GM10248 (cell line): ENCODE data around the gene ZNF438.

Source experiments
- CTCF ChIA-PET: fragments of 300-600 bp; sonication (Branson Sonifier 250); formaldehyde crosslinking; extraction: SDS; loops from one replicate; lab custom pipeline; 2021; ENCODE audit warnings: antibody characterized with exemption; lab: Yijun Ruan, JAX
- POLR2A ChIA-PET: fragments of 350-650 bp; sonication (Branson Sonifier 250); formaldehyde crosslinking; extraction: SDS; loops from one replicate; lab custom pipeline; 2020; ENCODE audit warnings: antibody characterized with exemption; lab: Yijun Ruan, JAX
- DNase-seq: peaks from one replicate; pipeline ENCODE4 v3.0.0; 2012; ENCODE audit errors: extremely low spot score
- CTCF ChIP-seq: IDR thresholded peaks from 2 replicates; pipeline ENCODE4 v1.5.1; 2012; ENCODE audit warnings: mild to moderate bottlenecking, low read depth; ENCODE audit errors: extremely low read depth, missing control alignments, control extremely low read depth

ZNF438 gene

GRCh38 chr10:31011017-31011664 lies 20.5 kb downstream of the ZNF438 start:
- ChIA-PET CTCF (interaction anchor here (1.8 kb wide), 1 partner anchor 21 kb away, joined by 4 read pairs; the partner anchor contains the start of gene ZNF438), POLR2A (no interaction called here)
- no peak for TF ChIP-seq CTCF
- DNase-seq, result no peak

- DNase-seq, result no peak
- ChIA-PET POLR2A (no interaction called here), CTCF (interaction anchor here (1.2 to 3.6 kb wide), 3 partner anchors 11 to 15 kb away, joined by 3 to 25 read pairs (median 3); no protein-coding TSS in a partner anchor)
- no peak for TF ChIP-seq CTCF
Measured at GRCh38 chr10:31010062-31010461, 21.6 kb downstream of the ZNF438 start.

- no peak for DNase-seq
- TF ChIP-seq CTCF, result no peak
- ChIA-PET POLR2A (no interaction called here), CTCF (interaction anchor here (1.0 to 1.5 kb wide), 4 partner anchors 12 to 32 kb away, joined by 3 read pairs; partner anchors contain the start of gene ZNF438)
Measured at GRCh38 chr10:31005895-31006294, 25.8 kb downstream of the ZNF438 start.

GRCh38 chr10:31004611-31005193 lies 27.0 kb downstream of the ZNF438 start:
- no peak for TF ChIP-seq CTCF
- ChIA-PET CTCF (no interaction called here), POLR2A (no interaction called here)
- no peak for DNase-seq

- no peak for TF ChIP-seq CTCF
- no peak for DNase-seq
- ChIA-PET CTCF (no interaction called here), POLR2A (no interaction called here)
Measured at GRCh38 chr10:31001740-31002139, 29.9 kb downstream of the ZNF438 start.

- DNase-seq, result no peak
- POLR2A ChIA-PET, result no interaction called here
Measured at GRCh38 chr10:31000867-31001266, 30.8 kb downstream of the ZNF438 start.

More at GRCh38 chr10:31000867-31001266, 30.8 kb downstream of the ZNF438 start:
- CTCF ChIA-PET, result interaction anchor here (4.5 kb wide), 1 partner anchor 8 kb away, joined by 25 read pairs; no protein-coding TSS in a partner anchor
- no peak for TF ChIP-seq CTCF
